Activated naive CD4-positive, alpha-beta T cell (primary cell): ENCODE data around the gene BBS5.

Source experiments
- DNase-seq, 4 experiments: peaks; one replicate each; lab custom pipeline; 2025; lab: John Stamatoyannopoulos, UW

Gene BBS5

DNA sequence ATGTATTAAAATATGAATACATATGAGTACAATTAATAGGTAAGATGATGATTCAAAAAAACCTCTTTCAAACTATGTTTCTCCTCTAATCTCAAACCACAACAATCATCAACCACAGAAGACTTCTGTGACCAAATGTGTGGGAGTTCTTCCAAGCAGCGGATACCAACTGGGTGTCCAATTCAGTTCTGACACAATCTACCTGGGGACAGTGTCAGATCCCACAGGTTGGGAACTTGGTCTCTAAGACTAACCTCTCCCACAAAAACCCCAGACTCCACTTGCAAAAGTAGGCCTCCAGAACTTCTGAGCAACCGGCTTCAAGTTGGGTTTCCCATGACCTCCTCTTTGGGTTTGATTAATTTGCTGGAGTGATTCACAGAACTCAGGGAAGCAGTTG lies 67.5 kb downstream of the BBS5 start:
- DNase-seq = no peak
